Ishikawa (cell line): ENCODE data around the gene IL17D.

Source experiments
- NFIC ChIP-seq: IDR thresholded peaks from 2 replicates; pipeline ENCODE4 v1.6.1; 2012
- RAD21 ChIP-seq: IDR thresholded peaks from 2 replicates; pipeline ENCODE4 v1.6.1; 2012; ENCODE audit warnings: low read depth
- TAF1 ChIP-seq: IDR thresholded peaks from 2 replicates; pipeline ENCODE4 v1.6.1; 2012; ENCODE audit warnings: low read depth, mild to moderate bottlenecking
- TCF12 ChIP-seq: IDR thresholded peaks from 2 replicates; pipeline ENCODE4 v1.6.1; 2012; ENCODE audit warnings: low read depth

DNA sequence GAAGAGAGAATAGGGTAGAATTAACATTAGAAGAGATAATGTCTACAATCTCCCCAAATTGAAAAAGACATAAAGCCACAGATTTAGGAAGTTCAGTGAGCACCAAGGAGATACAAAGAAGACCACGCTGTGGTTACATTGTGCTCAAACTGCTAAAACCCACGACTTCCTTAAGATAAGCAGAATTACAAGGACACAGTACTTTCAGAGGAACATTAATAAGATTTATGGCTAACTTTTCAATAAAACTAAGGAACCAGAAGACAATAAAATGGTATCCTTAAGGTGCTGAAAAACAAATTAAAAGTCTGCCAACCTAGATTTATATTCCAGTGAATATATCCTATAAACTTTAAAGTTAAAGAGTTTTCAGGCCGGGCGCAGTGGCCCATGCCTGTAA lies 7.4 kb upstream of the IL17D start:
- TF ChIP-seq TAF1 (no peak), TCF12 (no peak), NFIC (no peak), RAD21 (no peak)
